Stimulated activated CD8-positive, alpha-beta memory T cell treated with anti-CD3 and anti-CD28 coated beads, Interleukin-15, amount 100 ng/mL, for 48 hours (primary cell): ENCODE data around the gene KCNK2.
"Not testable (repeated sequence)": the region's sequence is repeated elsewhere in the genome, so short reads cannot be mapped to it uniquely, and the experiment has no call there.

ENCODE experiments used
- DNase-seq, 2 donors: peaks; one replicate each; pipeline ENCODE4 v3.0.0-alpha.2; 2020; ENCODE audit warnings: low read depth in 2 of 2

The KCNK2 gene

DNA sequence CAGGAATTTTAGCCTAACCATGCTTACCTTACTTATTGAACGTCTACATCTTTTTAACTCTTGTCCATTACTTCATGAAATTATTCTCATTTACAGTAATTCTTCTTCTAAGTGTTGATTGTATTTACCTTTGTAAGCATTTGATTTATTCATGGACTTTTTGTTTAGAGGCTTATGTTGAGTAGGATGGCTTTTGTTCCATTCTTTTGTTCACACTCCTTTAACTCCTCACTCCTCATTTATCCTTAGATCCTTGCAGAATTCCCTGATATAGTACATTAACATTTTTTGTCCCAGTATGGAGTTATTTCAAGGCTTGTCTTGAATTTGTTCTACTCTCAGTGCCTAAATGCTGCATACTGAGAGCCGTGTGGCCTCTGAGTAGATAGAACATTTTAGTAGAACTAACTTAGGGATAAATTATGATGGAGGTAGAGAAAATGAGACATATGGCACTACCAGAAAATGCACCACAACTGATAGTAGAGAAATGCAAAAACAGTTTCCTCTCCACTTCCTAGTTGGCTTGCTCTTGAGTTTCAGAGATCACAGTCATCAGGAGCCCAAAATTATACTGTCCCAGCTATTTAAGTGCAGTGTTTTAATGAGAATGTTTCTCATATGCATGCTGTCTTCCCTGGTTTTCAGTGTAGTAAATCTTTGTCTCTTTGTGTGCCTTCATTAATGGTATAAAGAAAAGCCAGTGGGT, 69.5 kb downstream of the KCNK2 start:
- DNase-seq: no peak

DNA sequence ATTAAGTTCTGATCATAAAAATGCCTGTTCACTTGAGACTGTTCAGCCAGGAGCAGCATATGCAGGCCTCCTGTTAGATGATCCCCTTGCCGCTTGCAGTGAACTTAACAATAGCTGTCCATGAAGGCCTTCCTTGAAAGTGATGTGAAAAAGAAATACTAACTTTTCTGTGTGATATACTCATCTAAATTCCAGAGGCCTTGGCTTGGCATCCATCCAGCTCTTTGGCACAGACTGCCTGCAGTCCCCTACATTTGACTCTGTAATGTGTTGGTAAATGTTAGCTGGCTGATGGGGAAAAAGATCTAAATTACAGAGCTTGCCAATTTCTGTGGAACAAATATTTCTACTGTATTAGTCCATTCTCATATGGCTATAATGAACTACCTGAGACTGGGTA, 73.7 kb downstream of the KCNK2 start:
- DNase-seq: no peak

DNA sequence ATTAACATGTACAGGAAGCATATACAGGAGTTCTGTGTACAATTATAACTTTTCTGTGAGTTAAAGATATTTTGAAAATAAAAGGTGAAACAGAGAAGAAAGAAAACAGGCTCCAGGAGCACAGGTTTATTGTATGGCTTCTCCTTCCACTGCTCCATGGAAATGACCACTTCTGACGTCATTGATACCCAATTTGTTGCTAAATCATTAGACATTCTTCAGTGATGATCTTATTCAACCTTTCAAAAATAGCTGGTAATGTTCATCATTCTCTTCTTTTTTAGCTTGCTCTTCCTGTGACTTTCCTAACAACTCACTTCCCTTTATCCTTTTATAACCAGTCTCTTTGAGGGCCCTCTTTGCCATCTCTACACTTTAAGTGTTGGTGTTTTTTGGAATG, 77.8 kb downstream of the KCNK2 start:
- no peak for DNase-seq

DNA sequence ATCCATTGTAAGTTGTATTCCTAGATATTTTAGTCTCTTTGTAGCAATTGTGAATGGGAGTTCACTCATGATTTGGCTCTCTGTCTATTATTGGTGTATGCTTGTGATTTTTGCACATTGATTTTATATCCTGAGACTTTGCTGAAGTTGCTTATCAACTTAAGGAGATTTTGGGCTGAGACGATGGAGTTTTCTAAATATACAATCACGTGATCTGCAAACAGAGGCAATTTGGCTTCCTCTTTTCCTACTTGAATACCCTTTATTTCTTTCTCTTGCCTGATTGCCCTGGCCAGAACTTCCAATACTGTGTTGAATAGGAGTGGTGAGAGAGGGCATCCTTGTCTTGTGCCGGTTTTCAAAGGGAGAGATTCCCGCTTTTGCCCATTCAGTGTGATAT, 80.6 kb downstream of the KCNK2 start:
- not testable (repeated sequence) for DNase-seq

DNA sequence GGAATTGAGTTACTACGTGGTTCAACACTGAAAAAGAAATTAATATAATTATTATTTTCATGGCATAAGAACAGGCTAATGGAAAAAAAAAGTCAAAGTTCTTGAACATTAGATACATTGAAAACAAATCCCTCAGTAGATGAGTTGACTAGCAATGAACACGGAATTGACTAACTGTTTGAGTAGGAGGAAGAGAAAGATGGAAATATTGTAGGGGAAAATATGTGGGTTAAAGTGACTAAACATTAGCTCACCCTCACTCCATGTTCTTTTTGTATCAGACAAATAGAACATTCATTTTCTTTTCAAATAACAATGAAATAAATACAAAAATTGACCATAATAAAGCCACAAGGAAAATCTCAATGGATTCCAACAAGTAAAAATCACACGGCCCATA, 84.3 kb downstream of the KCNK2 start:
- no peak for DNase-seq

DNA sequence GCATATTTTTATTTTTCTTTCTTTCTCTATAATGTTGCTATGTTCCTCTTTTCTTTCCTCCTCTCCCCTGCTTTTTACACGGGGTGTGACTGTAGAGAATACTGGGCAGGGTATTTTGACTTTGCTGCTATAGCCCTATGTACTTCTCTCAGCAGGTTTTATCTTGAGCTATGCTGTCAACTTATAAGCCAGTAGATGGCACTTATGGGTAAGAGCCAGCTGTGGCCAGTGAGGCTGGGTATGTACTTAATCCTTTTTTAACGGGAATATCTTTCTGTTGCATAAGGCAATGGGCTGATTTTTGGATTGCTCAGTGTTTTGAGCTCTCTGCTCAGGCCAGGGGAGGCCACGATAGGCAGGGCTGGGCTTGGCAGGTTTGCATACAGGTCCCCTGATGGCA, 99.0 kb downstream of the KCNK2 start:
- no peak for DNase-seq

DNA sequence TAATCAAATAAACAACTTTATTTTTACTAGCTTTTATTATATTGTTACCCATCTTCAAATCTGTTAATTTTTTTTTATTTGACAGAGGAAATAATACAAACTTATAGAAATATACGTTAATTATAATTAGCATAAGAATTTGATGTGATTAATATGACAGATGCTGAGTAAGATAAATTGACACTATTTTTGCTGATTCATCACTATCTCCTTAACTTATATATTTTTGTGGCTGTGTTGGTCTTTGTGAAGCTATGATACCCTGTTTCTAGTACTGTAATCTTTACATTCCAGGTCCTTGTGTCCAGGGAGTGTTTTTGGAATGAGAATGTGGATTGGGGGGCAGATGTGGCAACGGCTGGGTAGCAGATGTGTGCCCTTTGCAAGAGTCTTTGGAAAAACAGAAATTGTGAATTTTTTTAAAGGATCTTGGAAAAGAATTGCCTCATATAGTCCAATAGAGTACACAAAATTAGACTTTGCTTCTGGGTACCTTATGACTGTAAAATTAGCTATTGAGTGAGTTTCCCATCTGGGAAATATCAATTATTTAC, 102.6 kb downstream of the KCNK2 start:
- DNase-seq: no peak

DNA sequence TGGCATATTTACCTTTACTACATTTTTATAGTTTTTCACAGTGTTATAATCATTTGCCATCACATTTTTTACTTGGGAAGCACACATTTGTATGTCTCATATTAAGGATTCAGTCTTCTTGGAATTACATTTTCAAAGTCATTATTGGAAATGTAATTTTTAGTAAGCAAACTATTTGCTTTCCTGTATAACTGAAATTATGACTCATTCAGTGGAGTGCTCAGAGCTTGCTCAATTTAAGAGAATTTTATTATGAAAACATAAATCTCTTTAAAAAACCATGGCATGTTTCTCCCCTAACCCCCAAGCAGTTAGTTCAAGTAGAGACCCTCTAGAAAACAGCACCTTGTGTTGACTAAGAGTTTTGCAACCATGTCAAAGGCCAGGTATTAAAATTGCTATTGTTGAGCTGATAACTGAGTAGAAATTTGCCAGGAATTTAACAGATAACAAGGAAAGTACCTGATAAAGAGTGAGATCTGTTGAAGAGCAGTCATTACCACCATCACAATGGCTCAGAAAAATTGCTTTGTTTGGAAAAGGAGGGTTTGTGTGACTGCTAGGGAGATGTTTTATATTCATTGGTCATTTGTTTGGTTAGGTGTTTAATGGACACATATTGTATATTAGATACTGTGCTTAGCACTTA, 105.9 kb downstream of the KCNK2 start:
- DNase-seq: no peak

DNA sequence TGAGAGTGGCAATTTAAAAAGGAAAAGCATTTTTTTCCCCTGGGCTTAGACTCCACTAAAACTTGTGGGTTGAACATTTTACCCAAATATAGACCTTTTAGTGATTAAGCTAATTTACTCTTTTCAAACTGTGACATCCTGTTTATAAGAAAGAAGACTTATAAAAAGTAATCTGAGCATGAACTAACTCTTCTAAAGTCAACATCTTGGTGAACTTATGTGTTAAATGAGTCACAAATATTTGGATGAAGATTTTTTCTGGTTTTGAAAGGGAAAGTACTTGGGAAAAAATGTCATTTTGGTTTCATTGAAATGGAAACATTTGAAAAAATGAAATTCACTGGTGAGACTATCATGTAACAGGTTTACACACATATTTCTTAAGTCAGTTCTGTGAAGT, 109.8 kb downstream of the KCNK2 start:
- no peak for DNase-seq

DNA sequence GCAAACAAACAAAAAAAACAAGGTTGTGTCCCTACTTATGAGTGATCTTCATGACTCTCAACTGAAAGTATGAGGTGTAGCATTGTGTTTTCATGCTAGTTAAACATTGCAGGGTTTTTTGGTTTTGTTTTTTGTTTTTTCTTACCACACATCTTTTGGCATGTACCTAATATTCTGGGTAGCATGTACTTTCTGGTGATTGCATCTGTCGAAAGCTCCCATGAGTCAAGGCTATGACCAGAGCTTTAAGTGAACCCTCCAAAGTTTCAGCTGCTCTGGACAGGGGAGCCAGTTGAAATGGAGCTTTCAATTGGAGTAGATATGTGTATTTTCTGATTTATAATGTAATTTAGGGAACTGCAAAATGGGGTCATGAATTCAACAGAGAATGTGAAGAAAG, 115.5 kb downstream of the KCNK2 start:
- DNase-seq: no peak

DNA sequence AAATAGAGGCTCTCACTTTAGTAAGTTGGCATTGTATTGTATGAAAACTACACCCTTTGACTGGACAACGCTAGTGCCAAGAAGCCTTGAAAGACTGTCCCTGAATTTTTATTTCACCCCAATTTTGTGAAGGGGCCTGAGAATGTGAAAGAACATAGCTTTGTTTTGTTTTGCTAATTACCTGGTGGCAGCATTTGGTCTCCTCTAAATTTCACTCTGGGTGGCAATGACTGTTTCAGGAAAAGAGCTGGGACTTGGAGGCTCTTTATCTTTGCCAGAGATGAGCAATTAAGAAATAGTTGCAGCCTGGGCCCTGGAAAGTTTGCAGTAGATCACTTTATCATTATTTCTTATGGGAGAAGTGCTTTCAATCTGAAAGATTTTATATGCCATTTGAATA, 117.6 kb downstream of the KCNK2 start:
- no peak for DNase-seq

DNA sequence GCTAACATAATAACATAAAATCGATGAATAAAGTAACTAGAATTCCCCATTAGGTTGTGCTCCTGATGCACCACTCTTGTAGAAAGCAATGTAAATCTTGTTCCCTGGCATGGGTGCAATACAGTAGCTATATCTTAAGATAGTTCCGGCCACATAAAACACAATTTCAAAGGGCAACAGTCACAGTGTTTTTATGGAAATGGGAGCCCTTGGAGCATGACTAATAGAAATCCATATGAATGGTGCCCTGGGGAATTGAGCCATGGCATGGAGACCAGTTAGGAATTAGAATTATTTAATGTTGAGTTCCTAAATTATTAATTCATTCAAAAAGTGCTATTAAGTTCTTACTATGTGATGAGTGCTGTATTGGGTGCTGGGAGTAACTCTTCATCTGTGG, 118.7 kb downstream of the KCNK2 start:
- DNase-seq: no peak

DNA sequence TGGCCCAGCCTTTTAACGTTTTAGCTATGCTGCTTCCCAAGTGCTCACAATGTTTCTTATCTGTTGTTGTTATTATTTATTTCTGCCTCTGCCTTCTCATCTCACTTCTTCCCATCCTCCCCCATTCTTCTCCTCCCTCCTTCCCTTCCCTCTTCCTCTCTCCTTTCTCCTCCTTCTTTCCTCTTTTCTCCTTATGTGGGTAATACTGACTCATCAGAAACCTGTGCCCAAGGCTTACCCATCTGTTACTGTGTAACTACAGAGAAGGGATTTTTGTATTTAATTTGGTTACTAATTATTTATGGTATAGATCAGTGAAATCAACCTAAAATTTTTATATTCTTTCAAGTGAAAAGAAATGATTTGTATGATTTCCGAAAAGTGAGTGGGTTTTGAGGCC, 120.3 kb downstream of the KCNK2 start:
- DNase-seq: no peak

DNA sequence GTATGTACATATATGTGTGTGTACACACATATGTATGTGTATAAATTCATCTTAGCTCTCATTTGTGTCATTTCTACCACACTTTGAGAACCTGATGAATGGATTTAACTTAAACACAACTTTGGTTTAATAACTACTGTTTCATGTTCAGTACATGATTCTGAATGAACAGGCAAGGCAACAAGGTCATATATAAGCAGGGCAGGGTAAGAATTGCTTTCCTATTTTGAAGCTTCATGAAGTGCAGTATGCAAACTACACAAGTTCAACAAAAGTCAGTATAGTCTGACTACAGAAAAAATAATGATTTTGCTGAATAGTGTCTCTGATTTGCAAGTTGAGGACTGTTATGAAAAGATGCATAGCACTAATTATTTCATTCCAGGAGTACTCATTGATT, 127.6 kb downstream of the KCNK2 start:
- no peak for DNase-seq

DNA sequence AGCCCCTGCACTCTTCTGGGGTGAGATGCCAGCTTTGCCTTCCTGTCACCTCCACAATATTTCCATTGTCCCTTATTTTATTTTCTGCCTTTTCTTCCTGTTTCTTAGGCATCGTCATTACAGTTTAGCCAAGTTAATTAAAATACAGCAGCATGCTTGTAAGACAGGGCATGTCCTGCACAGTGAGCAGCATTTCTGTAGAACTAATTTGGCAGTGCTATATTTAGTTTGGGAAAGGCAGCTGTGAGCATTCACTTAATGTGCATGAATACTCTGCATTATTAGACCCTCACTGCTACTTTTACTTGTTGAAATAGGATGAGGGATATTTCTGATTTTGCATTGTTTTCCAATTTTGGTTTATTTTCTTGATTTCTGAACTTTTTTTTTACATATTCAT, 133.3 kb downstream of the KCNK2 start:
- no peak for DNase-seq

DNA sequence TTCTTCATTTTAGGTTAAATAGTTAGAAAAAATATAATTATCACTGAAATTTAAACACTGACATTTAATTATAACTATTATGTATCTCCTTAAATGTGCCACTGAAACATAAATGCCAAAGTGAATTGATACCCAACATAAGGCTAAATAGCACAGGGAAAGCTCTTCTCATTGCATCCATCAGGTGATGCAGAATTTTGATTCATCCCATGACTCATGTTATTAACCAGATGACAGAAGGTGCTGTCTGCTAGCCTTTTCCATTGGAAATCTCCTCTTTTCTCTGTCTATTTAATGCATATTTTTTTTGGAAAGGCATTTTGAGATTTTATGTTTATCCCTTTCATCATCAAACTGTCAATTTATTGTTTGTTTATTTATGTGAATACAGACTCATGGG, 136.8 kb downstream of the KCNK2 start:
- no peak for DNase-seq

DNA sequence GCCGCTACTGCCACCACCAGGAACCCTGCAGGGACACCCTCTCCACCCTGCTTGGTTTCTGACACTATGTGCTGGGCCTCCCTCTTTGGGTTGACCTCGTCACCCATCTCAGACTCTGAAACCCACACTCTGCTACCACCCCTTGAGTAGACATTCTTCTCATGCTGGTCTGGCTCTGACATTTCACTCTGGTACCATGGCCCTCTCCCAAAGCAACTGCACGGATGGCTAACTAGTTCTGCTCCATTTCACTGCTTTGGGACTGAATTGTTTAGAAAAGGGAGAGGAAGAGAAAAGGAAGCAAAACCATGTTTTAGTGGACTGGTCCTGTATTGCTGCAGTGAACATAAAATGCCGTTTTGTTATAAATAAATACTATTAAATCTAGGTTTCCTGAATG, 137.8 kb downstream of the KCNK2 start:
- DNase-seq: no peak

DNA sequence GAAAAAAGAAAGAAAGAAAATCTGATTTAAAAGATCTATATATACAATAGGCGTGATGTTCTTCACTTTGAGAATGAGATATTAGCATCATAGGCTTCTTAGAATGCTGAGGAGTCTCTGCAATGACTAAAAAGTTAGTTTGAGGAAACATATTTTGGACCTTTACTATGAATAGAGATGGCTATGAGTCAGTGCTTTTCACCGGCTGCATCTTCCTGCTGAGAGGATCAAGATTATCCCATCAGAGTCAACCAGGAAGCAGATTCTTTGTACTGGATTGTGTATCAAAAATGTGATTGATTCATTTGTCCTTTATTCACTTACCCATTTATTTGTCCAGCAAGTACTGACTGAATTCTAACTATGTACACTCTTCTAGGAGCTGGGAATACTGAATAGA, 144.2 kb downstream of the KCNK2 start:
- DNase-seq: no peak

DNA sequence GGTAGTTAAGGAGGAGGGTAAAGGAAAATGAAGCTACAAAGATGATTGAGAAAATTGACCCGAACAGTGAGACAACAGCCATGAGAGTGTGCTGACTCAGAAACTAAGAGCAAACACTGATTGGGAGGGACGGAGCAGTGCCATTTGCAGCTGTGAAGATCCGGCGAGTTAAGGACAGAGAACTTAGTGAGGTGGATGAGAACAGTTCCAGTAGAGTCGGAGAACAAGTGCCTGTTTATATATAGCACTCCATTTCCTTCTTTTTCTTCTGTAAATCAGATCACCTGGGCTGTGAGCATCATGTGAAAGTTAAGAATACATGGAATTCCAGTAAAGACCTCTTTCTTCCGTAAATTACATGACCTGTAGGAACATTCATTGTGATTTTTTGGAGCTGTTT, 145.7 kb downstream of the KCNK2 start:
- no peak for DNase-seq

DNA sequence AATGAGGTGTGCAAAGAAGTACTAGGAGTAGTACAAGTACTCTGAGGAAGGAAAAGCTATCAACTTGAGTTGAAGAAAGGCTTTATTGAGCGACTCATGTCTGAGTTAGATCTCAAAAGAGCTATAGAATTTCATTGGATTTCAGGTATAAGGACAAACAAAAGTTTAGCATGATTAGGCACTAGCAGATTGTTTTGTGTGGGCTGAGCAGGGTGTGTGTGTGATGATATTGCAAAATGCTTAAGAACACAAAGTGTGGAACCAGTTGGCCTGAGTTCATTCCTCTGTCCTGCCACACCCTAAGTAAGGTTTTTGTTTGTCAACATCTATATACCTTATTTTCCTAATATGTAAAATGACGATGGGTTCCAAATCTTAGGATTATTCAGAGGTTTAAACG, 158.9 kb downstream of the KCNK2 start:
- DNase-seq: no peak

DNA sequence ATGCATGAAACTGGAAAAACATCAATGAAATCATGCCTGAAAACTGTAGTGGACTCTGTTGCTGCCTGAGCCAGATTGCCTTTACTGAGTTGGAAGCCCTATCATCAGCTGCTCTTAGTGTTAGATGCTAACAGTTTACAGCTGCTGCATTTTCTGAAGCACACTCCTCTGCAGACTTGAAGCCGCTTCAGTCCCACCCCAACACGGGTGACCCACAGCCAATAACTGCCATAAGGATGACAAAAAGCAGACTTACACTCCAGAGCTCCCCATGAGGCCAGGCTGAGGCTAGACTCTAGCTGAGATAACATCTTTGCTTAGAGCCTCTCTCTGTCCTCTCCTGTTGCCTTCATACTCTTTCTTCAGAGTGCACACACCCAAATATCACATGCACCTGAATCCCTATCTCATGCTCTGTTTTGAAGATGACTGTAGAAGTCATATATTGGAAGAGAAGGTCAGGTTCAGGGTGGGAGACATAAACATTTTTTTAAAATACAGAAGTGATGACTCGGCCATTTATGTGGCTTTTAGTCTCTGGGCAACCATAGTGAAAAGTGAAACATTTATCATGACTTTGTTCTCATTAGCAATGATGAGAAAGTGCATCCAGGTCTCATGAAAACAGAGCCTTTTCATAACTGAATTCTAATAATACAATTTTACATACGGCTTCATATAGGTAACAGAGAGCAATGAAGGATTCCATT, 161.0 kb downstream of the KCNK2 start:
- no peak for DNase-seq

DNA sequence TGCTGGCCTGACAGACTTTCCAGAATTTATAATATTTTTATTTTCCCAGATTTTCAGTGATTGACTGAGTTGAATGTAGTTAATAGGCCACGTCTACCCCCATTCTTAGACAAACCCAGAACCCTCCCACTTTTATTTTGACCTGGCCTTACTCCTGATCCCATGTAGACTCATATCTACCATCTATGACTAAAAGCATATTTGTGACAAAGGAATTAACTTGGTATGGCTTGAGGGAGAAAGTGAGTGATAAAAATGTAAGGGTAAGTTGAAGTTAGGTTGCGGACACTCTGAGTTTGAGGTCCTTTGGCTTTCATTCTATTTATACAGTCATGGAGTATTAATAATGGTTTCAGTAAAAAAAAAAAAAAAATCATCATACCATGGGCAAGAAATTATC, 168.4 kb downstream of the KCNK2 start:
- no peak for DNase-seq

DNA sequence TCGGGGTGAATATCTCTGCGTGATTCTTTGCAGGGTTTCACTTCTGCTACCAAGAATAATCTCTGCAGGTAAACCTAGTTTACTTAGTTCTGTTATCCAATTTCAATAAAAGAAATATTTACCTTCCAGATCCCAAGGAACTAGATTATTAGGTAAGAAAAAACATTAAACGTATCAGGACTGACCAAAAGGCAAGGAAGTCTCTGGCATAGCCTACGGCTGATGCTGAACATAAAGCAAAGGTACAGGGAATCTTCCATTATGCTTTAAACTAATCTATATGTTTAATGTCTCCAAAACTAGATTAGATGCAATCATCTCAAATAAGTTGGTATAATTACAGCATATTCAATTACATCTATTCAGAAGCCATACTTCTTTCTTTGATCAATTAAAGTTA, 168.9 kb downstream of the KCNK2 start:
- DNase-seq: no peak
